Activated CD8-positive, alpha-beta T cell treated with anti-CD3 and anti-CD28 coated beads for 36 hours (primary cell): ENCODE results near the gene CDK5RAP2. TPM values are rescaled to one million over a fixed set of nuclear protein-coding genes. Genes with fewer than 3 reads are reported as not detected.

Experiments used
- ATAC-seq: fragments of 200-7000 bp; cut with Tn5 transposase; one replicate; pipeline ENCODE4 v1.10.0; 2021; ENCODE audit warnings: mild to moderate bottlenecking, moderate library complexity
- CTCF ChIA-PET: fragments of 350-600 bp; sonication (Branson Sonifier 250); formaldehyde crosslinking; loops from one replicate; lab custom pipeline; 2021; ENCODE audit warnings: antibody characterized with exemption; lab: Charles Lee
- POLR2A ChIA-PET: fragments of 350-600 bp; sonication (Branson Sonifier 250); formaldehyde crosslinking; loops from one replicate; lab custom pipeline; 2021; ENCODE audit warnings: antibody characterized with exemption; lab: Charles Lee
- DNase-seq: peaks from one replicate; pipeline ENCODE4 v3.0.0-alpha.2; 2020
- H3K27ac Mint-ChIP-seq: one replicate; pipeline ENCODE4 v1.8.0; 2021; ENCODE audit warnings: mild to moderate bottlenecking, mixed read lengths
- H3K27me3 Mint-ChIP-seq: one replicate; pipeline ENCODE4 v1.8.0; 2021; ENCODE audit warnings: mixed read lengths
- H3K36me3 Mint-ChIP-seq: one replicate; pipeline ENCODE4 v1.8.0; 2021; ENCODE audit warnings: low read depth, mixed read lengths
- H3K4me1 Mint-ChIP-seq: one replicate; pipeline ENCODE4 v1.8.0; 2021; ENCODE audit warnings: low read depth, mixed read lengths
- H3K4me3 Mint-ChIP-seq: one replicate; pipeline ENCODE4 v1.8.0; 2021; ENCODE audit warnings: mild to moderate bottlenecking, moderate library complexity, mixed read lengths
- H3K9me3 Mint-ChIP-seq: one replicate; pipeline ENCODE4 v1.8.0; 2021; ENCODE audit warnings: mixed read lengths
- intact Hi-C: fragments of 100-400 bp; cut with micrococcal nuclease; formaldehyde crosslinking; loops from one replicate; pipeline ENCODE4 v1.10.0; 2022
- total RNA-seq, 2 experiments: library from RNA; stranded (reverse); gene quantifications; one replicate each; pipeline ENCODE4 v1.2.3, GENCODE V29; 2021
- TF ChIP-seq, protein P1 (sequence below): fragments of 200-600 bp; IDR thresholded peaks from one replicate; pipeline ENCODE4 v1.8.0; 2022; ENCODE audit warnings: antibody characterized with exemption, mild to moderate bottlenecking

CDK5RAP2 gene
- total RNA-seq, 2 experiments from 2014 or later, result 61.5 to 67.6 TPM

DNA sequence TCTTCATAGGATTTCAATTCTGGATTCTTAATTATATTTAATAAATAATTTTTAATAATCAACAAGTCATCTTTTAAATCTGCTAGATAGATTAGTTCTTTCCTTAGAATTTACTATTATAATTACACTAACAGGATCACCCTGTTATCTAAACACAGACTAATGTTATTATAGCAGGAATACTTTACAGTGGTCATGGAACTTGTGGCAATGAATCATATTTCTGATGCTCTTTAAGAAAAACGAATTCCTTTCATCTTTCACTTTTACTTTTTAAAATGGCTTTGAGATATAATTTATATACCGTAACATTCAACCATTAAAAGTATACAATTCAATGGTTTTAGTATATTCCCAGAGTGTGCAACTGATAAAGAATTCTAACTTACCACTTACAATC, 29.7 kb upstream of the CDK5RAP2 start:
- ATAC-seq, result no peak
- Mint-ChIP-seq H3K4me1 (no peaks in the 10 kb centered on the region), H3K9me3 (no peaks in the 10 kb centered on the region), H3K4me3 (no peak overlapping the region), H3K27me3 (no peaks in the 10 kb centered on the region), H3K27ac (no peak overlapping the region), H3K36me3 (no peaks in the 10 kb centered on the region)
- intact Hi-C loops, result no loop called here
- ChIA-PET POLR2A (interaction anchor here (0.6 kb wide), 1 partner anchor 82 kb away, joined by 4 read pairs; no protein-coding TSS in a partner anchor), CTCF (no interaction called here)
- no peak for DNase-seq
- TF ChIP-seq, protein P1, sequence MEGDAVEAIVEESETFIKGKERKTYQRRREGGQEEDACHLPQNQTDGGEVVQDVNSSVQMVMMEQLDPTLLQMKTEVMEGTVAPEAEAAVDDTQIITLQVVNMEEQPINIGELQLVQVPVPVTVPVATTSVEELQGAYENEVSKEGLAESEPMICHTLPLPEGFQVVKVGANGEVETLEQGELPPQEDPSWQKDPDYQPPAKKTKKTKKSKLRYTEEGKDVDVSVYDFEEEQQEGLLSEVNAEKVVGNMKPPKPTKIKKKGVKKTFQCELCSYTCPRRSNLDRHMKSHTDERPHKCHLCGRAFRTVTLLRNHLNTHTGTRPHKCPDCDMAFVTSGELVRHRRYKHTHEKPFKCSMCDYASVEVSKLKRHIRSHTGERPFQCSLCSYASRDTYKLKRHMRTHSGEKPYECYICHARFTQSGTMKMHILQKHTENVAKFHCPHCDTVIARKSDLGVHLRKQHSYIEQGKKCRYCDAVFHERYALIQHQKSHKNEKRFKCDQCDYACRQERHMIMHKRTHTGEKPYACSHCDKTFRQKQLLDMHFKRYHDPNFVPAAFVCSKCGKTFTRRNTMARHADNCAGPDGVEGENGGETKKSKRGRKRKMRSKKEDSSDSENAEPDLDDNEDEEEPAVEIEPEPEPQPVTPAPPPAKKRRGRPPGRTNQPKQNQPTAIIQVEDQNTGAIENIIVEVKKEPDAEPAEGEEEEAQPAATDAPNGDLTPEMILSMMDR, result no peak

DNA sequence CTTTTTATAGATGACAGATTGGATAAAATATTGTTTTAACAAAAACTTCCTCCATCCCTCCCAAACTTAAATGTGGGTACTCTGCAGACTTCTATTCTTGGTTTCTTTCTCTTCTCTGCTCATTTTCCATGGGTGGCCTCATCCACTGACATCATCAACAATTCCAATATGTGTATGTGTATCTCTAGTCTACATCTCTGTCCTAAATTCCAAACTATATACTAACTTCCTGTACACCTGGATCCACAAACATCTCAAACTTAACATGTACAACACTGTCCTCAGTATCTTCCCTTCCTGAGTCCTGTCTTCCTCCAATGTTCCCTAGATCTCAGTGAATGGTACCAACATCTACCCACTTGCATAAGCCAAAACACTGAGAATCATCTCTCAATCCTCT, 28.5 kb upstream of the CDK5RAP2 start:
- TF ChIP-seq, protein P1, result no peak
- no peaks in the 10 kb centered on the region for H3K4me1 Mint-ChIP-seq
- no peak overlapping the region for H3K4me3 Mint-ChIP-seq
- intact Hi-C loops, result no loop called here
- H3K9me3 Mint-ChIP-seq, result no peaks in the 10 kb centered on the region
- no peak overlapping the region for H3K27ac Mint-ChIP-seq
- no peaks in the 10 kb centered on the region for H3K27me3 Mint-ChIP-seq
- no peaks in the 10 kb centered on the region for H3K36me3 Mint-ChIP-seq
- no peak for DNase-seq
- ChIA-PET POLR2A (no interaction called here), CTCF (no interaction called here)
- no peak for ATAC-seq

- intact Hi-C loops, result no loop called here
- no peak overlapping the region for H3K4me3 Mint-ChIP-seq
- TF ChIP-seq, protein P1, result no peak
- CTCF ChIA-PET, result interaction anchor here (1.3 kb wide), 1 partner anchor 16 kb away, joined by 4 read pairs; no protein-coding TSS in a partner anchor
- POLR2A ChIA-PET, result no interaction called here
- ATAC-seq, result no peak
- no peaks in the 10 kb centered on the region for H3K9me3 Mint-ChIP-seq
- no peaks in the 10 kb centered on the region for H3K4me1 Mint-ChIP-seq
- no peaks in the 10 kb centered on the region for H3K36me3 Mint-ChIP-seq
- H3K27me3 Mint-ChIP-seq, result no peaks in the 10 kb centered on the region
- DNase-seq, result no peak
- no peak overlapping the region for H3K27ac Mint-ChIP-seq
Observed at GRCh38 chr9:120603591-120603990, 23.6 kb upstream of the CDK5RAP2 start.

DNA sequence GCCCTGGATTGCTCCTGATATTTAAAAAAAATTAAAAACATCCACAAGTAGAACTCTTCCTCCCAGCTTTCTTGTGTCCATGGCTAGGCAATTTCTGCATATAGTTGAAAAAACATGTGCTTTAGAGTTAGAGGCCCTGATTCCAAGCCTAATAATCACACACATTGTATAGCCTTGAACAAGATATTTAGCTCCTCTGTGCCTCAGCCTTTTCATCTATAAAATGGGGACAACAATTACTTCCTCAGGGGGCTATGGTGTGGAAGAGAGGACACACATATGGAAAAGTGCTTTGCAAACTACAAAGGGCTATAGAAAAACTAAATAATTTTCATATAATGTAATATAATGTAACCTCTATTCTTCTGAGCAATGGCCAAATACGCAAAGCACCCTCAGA, 23.0 kb upstream of the CDK5RAP2 start:
- intact Hi-C loops, result no loop called here

DNA sequence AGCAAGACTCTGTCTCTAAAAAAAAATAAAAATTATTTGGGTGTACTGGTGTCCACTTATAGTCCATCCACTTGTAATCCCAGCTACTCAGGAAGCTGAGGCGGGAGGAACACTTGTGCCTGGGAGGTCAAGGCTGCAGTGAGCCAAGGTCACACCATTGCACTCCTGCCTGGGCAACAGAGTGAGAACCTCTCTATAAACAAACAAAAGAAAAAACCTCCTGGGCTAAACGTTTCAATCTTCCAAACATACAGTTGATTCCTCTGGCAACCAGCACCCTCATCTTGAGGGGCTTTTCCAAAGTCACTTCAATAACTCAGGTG, 13.9 kb upstream of the CDK5RAP2 start:
- ATAC-seq, result no peak
- POLR2A ChIA-PET, result no interaction called here

More for the DNA sequence above, 23.0 kb upstream of the CDK5RAP2 start:
- Mint-ChIP-seq H3K36me3 (no peaks in the 10 kb centered on the region), H3K4me1 (no peaks in the 10 kb centered on the region), H3K27ac (no peak overlapping the region), H3K9me3 (no peaks in the 10 kb centered on the region), H3K4me3 (no peak overlapping the region), H3K27me3 (no peaks in the 10 kb centered on the region)
- ChIA-PET POLR2A (no interaction called here), CTCF (interaction anchor here (1.3 kb wide), 1 partner anchor 17 kb away, joined by 4 read pairs; no protein-coding TSS in a partner anchor)
- TF ChIP-seq, protein P1, result no peak
- ATAC-seq (no peak), DNase-seq (no peak)

More for the DNA sequence above, 13.9 kb upstream of the CDK5RAP2 start:
- intact Hi-C loops, result no loop called here
- H3K4me3 Mint-ChIP-seq, result no peak overlapping the region
- no peaks in the 10 kb centered on the region for H3K9me3 Mint-ChIP-seq
- H3K36me3 Mint-ChIP-seq, result no peaks in the 10 kb centered on the region
- no peaks in the 10 kb centered on the region for H3K4me1 Mint-ChIP-seq
- no peak for DNase-seq
- H3K27ac Mint-ChIP-seq, result no peak overlapping the region
- CTCF ChIA-PET, result no interaction called here
- H3K27me3 Mint-ChIP-seq, result no peaks in the 10 kb centered on the region
- TF ChIP-seq, protein P1, result no peak
